ENCODE results near the gene MRFAP1L1.

Gene MRFAP1L1

GRCh38 chr4:6715704-6716017 lies 6.0 kb upstream of the MRFAP1L1 start:
- no peak for DNase-seq

- no peak for DNase-seq
Measured at GRCh38 chr4:6714954-6715353, 5.3 kb upstream of the MRFAP1L1 start.

GRCh38 chr4:6710996-6711395 lies 1.3 kb upstream of the MRFAP1L1 start:
- peak in 1 of 2 donors; percentile 15 for DNase-seq

GRCh38 chr4:6710282-6710681 lies 617 bp upstream of the MRFAP1L1 start:
- DNase-seq, result no peak

GRCh38 chr4:6706173-6706572 lies 3.5 kb downstream of the MRFAP1L1 start:
- no peak for DNase-seq

GRCh38 chr4:6705646-6706045 lies 4.0 kb downstream of the MRFAP1L1 start:
- no peak for DNase-seq

- no peak for DNase-seq
Measured at GRCh38 chr4:6703786-6704185, 5.9 kb downstream of the MRFAP1L1 start.

GRCh38 chr4:6702761-6703160 lies 6.9 kb downstream of the MRFAP1L1 start:
- DNase-seq, result no peak

GRCh38 chr4:6701371-6701770 lies 8.3 kb downstream of the MRFAP1L1 start:
- no peak for DNase-seq

GRCh38 chr4:6699903-6700302 lies 9.8 kb downstream of the MRFAP1L1 start:
- no peak for DNase-seq

- DNase-seq, result no peak
Measured at GRCh38 chr4:6699388-6699787, 10.3 kb downstream of the MRFAP1L1 start.

GRCh38 chr4:6697131-6697530 lies 12.5 kb downstream of the MRFAP1L1 start:
- no peak for DNase-seq

GRCh38 chr4:6696611-6697010 lies 13.1 kb downstream of the MRFAP1L1 start:
- no peak for DNase-seq

- DNase-seq, result no peak
Measured at GRCh38 chr4:6695660-6696610, 13.7 kb downstream of the MRFAP1L1 start.

- DNase-seq, result no peak
Measured at GRCh38 chr4:6694177-6694901, 15.3 kb downstream of the MRFAP1L1 start.

- DNase-seq, result no peak
Measured at GRCh38 chr4:6693231-6694176, 16.2 kb downstream of the MRFAP1L1 start, which contains the start of gene S100P. Gene S100P (plus strand): TSS chr4:6693878. CDS start chr4:6693933, 55 bp downstream.

- no peak for DNase-seq
Measured at GRCh38 chr4:6692806-6693205, 16.9 kb downstream of the MRFAP1L1 start.

- DNase-seq, result no peak
Measured at GRCh38 chr4:6692379-6692778, 17.3 kb downstream of the MRFAP1L1 start.

- DNase-seq, result no peak
Measured at GRCh38 chr4:6689506-6689960, 20.1 kb downstream of the MRFAP1L1 start.

GRCh38 chr4:6688879-6689505 lies 20.7 kb downstream of the MRFAP1L1 start:
- peak in 1 of 2 donors; percentile 70 for DNase-seq

GRCh38 chr4:6687947-6688878 lies 21.5 kb downstream of the MRFAP1L1 start:
- no peak for DNase-seq

Measured in bone marrow (tissue), 2 donors.